ENCODE data around the gene ACADVL. TPM values are rescaled to one million over a fixed set of nuclear protein-coding genes. Genes with fewer than 3 reads are reported as not detected.

The ACADVL gene
- total and polyA plus RNA-seq, 7 donors, result 211 to 587 (median 353) TPM

- intact Hi-C loops (cut with DNase I), result no loop called here
- peak within 1 kb of the TSS; percentile 87 to 95 (median 91) for H3K27ac ChIP-seq
- H3K36me3 ChIP-seq, result peaks cover 4 to 38% (median 26%) of the 10 kb centered on the region in 4 donors
- WGBS, 2 donors, result 0 to 1% methylated on average over 72 of the region's 72 CpGs
- H3K4me3 ChIP-seq, result peak within 1 kb of the TSS; percentile 81 to 98 (median 90)
- DNase-seq, result peak; percentile 98
- H3K9me3 ChIP-seq, result no peaks in the 10 kb centered on the region
- peaks cover 0 to 51% (median 47%) of the 10 kb centered on the region in 4 donors for H3K4me1 ChIP-seq
- no peaks in the 10 kb centered on the region for H3K27me3 ChIP-seq
- TF ChIP-seq POLR2AphosphoS5 (IDR thresholded peaks at IDR 0.05), result peak; percentile 62 to 91 (median 88)
- TF ChIP-seq POLR2A (IDR thresholded peaks at IDR 0.05), result peak; percentile 51 to 69
- peak in 1 of 4 donors; percentile 32 for TF ChIP-seq EP300 (IDR thresholded peaks at IDR 0.05)
- TF ChIP-seq, protein P1, sequence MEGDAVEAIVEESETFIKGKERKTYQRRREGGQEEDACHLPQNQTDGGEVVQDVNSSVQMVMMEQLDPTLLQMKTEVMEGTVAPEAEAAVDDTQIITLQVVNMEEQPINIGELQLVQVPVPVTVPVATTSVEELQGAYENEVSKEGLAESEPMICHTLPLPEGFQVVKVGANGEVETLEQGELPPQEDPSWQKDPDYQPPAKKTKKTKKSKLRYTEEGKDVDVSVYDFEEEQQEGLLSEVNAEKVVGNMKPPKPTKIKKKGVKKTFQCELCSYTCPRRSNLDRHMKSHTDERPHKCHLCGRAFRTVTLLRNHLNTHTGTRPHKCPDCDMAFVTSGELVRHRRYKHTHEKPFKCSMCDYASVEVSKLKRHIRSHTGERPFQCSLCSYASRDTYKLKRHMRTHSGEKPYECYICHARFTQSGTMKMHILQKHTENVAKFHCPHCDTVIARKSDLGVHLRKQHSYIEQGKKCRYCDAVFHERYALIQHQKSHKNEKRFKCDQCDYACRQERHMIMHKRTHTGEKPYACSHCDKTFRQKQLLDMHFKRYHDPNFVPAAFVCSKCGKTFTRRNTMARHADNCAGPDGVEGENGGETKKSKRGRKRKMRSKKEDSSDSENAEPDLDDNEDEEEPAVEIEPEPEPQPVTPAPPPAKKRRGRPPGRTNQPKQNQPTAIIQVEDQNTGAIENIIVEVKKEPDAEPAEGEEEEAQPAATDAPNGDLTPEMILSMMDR (IDR thresholded peaks at IDR 0.05), result no peak
Measured at GRCh38 chr17:7234083-7234951, 14.6 kb downstream of the ACADVL start, which contains the start of gene DVL2. Gene DVL2, minus strand, starts transcription at chr17:7234517. Its CDS starts 255 bp downstream, at chr17:7234262.

DNA sequence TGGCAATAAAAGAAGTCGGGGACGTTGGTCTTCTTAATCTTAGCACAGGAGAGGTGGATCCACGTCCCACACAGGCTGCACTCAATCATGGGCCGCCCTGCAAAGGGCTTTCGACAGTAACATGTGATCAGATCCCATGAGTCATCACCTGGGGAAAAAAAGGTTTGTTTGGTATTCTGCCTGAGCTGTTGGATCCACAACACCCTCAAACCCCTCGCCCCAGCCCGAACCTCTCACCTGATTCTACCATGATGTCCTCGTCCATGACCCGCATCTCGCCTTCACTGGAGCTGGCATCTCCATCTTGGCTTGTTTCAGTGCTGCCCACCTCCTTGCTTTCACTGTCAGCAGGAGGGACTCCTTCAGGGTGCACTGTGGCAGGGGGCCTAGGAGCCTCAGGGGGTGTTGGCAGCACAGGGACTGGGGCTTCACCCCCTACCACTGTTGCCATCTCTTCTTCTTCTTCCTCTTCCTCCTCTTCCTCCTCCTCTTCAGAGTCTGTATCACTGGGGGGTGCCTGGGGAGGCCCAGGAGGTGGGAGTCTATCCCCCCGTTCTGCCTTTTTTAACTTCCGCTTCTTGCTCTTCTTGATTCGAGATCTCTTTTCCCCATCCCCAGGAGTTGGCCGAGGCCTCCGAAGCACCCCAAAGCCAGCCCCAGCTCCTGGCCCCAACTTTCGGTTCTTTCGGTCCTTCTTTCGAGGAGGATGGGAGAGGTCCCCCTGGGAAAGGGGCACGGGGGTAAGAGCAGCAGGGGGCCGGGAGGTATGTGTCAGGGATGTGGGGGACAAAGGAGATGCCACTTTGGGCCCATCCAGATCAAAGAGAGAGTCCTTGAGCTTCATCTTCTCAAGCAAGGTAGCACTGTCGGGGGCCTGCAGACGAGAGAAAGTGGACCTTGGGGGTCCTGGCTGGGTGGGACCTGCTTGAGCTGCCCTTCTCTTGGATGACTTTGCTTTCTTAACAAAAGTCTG is 16.2 kb downstream of the ACADVL start:
- intact Hi-C loops (cut with DNase I), result no loop called here
- Histone ChIP-seq H3K4me1 (peaks cover 0 to 64% (median 60%) of the 10 kb centered on the region in 4 donors), H3K27me3 (no peaks in the 10 kb centered on the region), H3K27ac (peak overlapping the region in 1 of 4 donors; percentile 92), H3K9me3 (no peaks in the 10 kb centered on the region), H3K4me3 (no peak overlapping the region), H3K36me3 (peaks cover 0 to 33% (median 22%) of the 10 kb centered on the region in 4 donors)
- peak; percentile 63 for DNase-seq
- WGBS, 2 donors, result 80 to 90% methylated on average over 22 of the region's 22 CpGs
- TF ChIP-seq POLR2AphosphoS5 (IDR thresholded peaks at IDR 0.05), result no peak
- TF ChIP-seq, protein P1 (IDR thresholded peaks at IDR 0.05), result no peak
- no peak for TF ChIP-seq POLR2A (IDR thresholded peaks at IDR 0.05)
- no peak for TF ChIP-seq EP300 (IDR thresholded peaks at IDR 0.05)

DNA sequence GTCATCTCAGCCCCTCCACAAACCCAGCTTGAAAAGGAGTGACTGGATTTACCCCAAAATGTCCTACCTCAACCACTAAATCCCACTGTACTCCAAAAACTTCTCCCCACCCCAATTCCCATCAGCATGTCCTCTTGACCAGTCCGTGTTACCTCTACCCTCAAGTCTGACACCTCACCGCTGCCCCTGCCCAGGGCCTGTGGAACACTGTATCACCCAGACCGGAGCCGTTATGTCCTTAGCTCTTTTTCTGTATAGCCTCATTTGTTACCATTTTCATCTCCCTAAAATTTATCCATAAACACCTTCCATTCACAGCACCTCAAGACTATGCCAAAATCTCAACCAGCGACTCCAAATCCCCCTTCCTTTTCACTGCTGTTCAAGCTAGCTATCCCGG is 17.1 kb downstream of the ACADVL start:
- intact Hi-C loops (cut with DNase I), result no loop called here
- Histone ChIP-seq H3K27ac (peak overlapping the region; percentile 98 to 100 (median 98)), H3K27me3 (no peaks in the 10 kb centered on the region), H3K4me3 (no peak overlapping the region), H3K36me3 (peaks cover 0 to 37% (median 22%) of the 10 kb centered on the region in 4 donors), H3K9me3 (no peaks in the 10 kb centered on the region), H3K4me1 (peaks cover 0 to 66% (median 63%) of the 10 kb centered on the region in 4 donors)
- peak; percentile 63 for DNase-seq
- 84 to 90% methylated on average over 6 of the region's 6 CpGs for WGBS, 2 donors
- TF ChIP-seq POLR2A (IDR thresholded peaks at IDR 0.05), result no peak
- no peak for TF ChIP-seq EP300 (IDR thresholded peaks at IDR 0.05)
- TF ChIP-seq POLR2AphosphoS5 (IDR thresholded peaks at IDR 0.05), result no peak
- TF ChIP-seq, protein P1 (IDR thresholded peaks at IDR 0.05), result no peak

DNA sequence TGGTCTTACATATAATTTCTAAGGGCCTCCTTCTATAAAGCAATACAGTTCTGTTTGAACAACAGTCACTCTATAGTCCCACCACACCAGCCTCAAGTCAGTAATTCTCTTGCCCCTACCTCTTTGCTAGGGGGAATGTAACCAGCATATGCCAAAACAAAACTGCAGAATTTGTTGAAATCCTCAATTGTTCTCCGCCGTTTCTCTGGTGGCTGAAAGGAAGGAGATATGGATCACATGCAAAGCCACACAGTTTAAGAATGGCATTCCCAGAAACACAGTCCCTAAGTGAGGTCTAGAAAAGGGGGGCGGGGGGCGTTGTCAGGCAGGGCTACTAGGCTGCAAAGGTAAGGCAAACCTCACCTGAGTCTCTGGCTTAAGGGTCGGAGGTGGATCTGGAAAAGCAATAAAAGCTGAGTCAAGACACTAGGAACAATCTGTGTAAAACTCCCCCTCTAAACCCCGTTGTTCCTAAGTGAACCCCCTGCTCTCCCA is 17.6 kb downstream of the ACADVL start:
- Histone ChIP-seq H3K9me3 (no peaks in the 10 kb centered on the region), H3K4me3 (peak overlapping the region; percentile 95 to 100 (median 100)), H3K36me3 (peaks cover 0 to 37% (median 22%) of the 10 kb centered on the region in 4 donors), H3K4me1 (peaks cover 0 to 61% (median 58%) of the 10 kb centered on the region in 4 donors), H3K27me3 (no peaks in the 10 kb centered on the region), H3K27ac (peak overlapping the region; percentile 98 to 100 (median 98))
- TF ChIP-seq POLR2AphosphoS5 (IDR thresholded peaks at IDR 0.05), result no peak
- TF ChIP-seq, protein P1 (IDR thresholded peaks at IDR 0.05), result no peak
- TF ChIP-seq POLR2A (IDR thresholded peaks at IDR 0.05), result no peak
- no peak for TF ChIP-seq EP300 (IDR thresholded peaks at IDR 0.05)
- intact Hi-C loops (cut with DNase I), result no loop called here
- no peak for DNase-seq
- WGBS, 2 donors, result 21 to 33% methylated on average over 6 of the region's 6 CpGs

Measured in sigmoid colon (tissue), 7 donors.